Measurements from ENCODE around the gene DCHS1.

DNA sequence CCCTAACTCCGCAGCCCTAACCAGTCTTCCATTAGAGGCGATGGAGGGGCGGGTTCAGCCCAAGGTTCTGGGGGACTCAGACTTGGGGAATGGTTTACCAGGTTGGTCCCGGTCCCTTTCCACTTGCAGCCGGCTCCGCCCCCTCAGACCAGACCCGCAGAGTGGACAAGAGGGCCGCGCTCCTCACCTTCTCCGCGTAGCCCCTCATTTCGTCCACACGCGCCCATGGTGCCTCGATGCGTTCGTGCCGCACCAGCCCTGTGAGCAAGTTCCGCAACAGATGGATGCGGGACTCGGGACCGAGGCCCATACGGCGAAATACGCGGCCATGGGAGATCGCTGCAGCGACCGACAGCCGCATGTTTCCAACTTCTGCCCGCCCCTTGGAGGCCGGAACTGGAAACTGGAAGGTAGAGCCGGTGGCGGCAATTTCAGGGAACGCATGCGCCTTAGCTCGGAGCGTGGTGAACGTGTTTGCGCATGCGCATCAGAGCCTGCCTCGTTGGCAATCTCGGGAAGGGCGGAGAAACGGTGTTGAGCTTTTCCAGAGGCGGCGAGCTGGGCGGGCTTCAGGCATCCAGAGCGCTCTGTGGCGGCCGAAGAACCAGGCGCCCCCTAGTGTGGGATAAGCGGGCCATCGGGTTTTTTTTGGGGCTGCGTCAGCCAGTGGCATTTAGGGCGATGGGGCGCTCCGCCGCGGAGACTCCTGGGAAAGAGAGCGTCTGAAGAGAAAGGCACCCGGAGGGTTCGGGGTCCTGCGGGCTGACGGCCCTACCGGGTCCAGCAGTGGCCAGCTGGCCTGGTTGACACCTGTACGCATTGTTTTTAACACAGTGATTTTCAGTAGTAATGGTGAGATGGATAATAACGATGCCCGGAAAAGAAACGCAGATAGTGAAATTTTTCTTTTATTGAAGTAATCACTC is 27.6 kb upstream of the DCHS1 start, which contains the start of gene MRPL17:
- TF ChIP-seq POLR2AphosphoS5 (IDR thresholded peaks at IDR 0.05; ENCODE audit: low read depth, low read length), result peak; percentile 96
- peak; percentile 95 for TF ChIP-seq POLR2A (IDR thresholded peaks at IDR 0.05; ENCODE audit: low read depth, low read length)
- TF ChIP-seq TAF1 (IDR thresholded peaks at IDR 0.05; ENCODE audit: low read depth, low read length), result peak; percentile 83
- peak; percentile 56 for TF ChIP-seq SPI1 (IDR thresholded peaks at IDR 0.05; ENCODE audit: low read depth, low read length)
- peak; percentile 65; the same call in 1 of the 2 replicates for TF ChIP-seq POU2F2 (IDR thresholded peaks at IDR 0.05; ENCODE audit: low read depth, low read length)
- TF ChIP-seq PAX5 (IDR thresholded peaks at IDR 0.05; ENCODE audit: insufficient read depth, low read length, severe bottlenecking), result peak; percentile 29

Measured in GM12891 (cell line).